Neural progenitor cell (in vitro differentiated cells): Measurements from ENCODE around the gene RBM14. TPM values are rescaled to one million over a fixed set of nuclear protein-coding genes. Genes with fewer than 3 reads are reported as not detected.
"Not testable (repeated sequence)": the region's sequence is repeated elsewhere in the genome, so short reads cannot be mapped to it uniquely, and the experiment has no call there.

Experiments used
- DNase-seq: peaks from one replicate; pipeline ENCODE4 v3.0.0-alpha.2; 2016; ENCODE audit warnings: low spot score
- H2AFZ ChIP-seq: fragments of 200-600 bp; sonication (generic); replicated peaks from 2 replicates; pipeline ENCODE4 v1.6.1; 2016; ENCODE audit warnings: antibody characterized with exemption
- H3F3A ChIP-seq: fragments of 200-600 bp; sonication (generic); 2 replicates; pipeline ENCODE4 v1.6.1; 2016; ENCODE audit warnings: antibody characterized with exemption, low read depth
- H3K27ac ChIP-seq: fragments of 200-600 bp; sonication (generic); 2 replicates; pipeline ENCODE4 v1.5.1; 2016; ENCODE audit warnings: mild to moderate bottlenecking
- H3K27me3 ChIP-seq: fragments of 200-600 bp; sonication (generic); 2 replicates; pipeline ENCODE4 v1.6.1; 2016; ENCODE audit warnings: mild to moderate bottlenecking, moderate library complexity
- H3K36me3 ChIP-seq: fragments of 200-600 bp; sonication (generic); 2 replicates; pipeline ENCODE4 v1.5.1; 2016
- H3K4me1 ChIP-seq: fragments of 200-600 bp; sonication (generic); 2 replicates; pipeline ENCODE4 v1.6.1; 2016; ENCODE audit warnings: mixed run types
- H3K4me2 ChIP-seq: fragments of 200-600 bp; sonication (generic); 2 replicates; pipeline ENCODE4 v1.6.1; 2016
- H3K4me3 ChIP-seq: fragments of 200-600 bp; sonication (generic); 2 replicates; pipeline ENCODE4 v1.5.1; 2016
- H3K79me2 ChIP-seq: fragments of 200-600 bp; sonication (generic); 2 replicates; pipeline ENCODE4 v1.6.1; 2016; ENCODE audit warnings: low read depth
- H3K9ac ChIP-seq: fragments of 200-600 bp; sonication (generic); 2 replicates; pipeline ENCODE4 v1.6.1; 2016
- H3K9me3 ChIP-seq: fragments of 200-600 bp; sonication (generic); 2 replicates; pipeline ENCODE4 v1.5.1; 2016; ENCODE audit warnings: low read depth
- H4K20me1 ChIP-seq: fragments of 200-600 bp; sonication (generic); 2 replicates; pipeline ENCODE4 v1.6.1; 2016; ENCODE audit warnings: low read depth
- H3K27ac Mint-ChIP-seq: 3 replicates; pipeline ENCODE4 v1.8.0; 2021; ENCODE audit warnings: mixed read lengths
- H3K27me3 Mint-ChIP-seq: 2 replicates; pipeline ENCODE4 v1.8.0; 2022; ENCODE audit warnings: low read depth, mild to moderate bottlenecking, inconsistent platforms, moderate library complexity, mixed read lengths; ENCODE audit not compliant: insufficient read depth
- H3K36me3 Mint-ChIP-seq: 3 replicates; pipeline ENCODE4 v1.8.0; 2021; ENCODE audit warnings: mixed read lengths
- H3K4me1 Mint-ChIP-seq: 3 replicates; pipeline ENCODE4 v1.8.0; 2021; ENCODE audit warnings: mixed read lengths
- H3K4me3 Mint-ChIP-seq: 3 replicates; pipeline ENCODE4 v1.8.0; 2021; ENCODE audit warnings: mild to moderate bottlenecking, moderate library complexity, mixed read lengths
- H3K9me3 Mint-ChIP-seq: 3 replicates; pipeline ENCODE4 v1.8.0; 2020; ENCODE audit warnings: mixed read lengths
- CTCF ChIP-seq: fragments of 200-600 bp; sonication (generic); IDR thresholded peaks from 2 replicates; pipeline ENCODE4 v1.5.1; 2017; ENCODE audit warnings: antibody characterized with exemption, mild to moderate bottlenecking
- EZH2 ChIP-seq: fragments of 200-600 bp; sonication (generic); IDR thresholded peaks from 2 replicates; pipeline ENCODE4 v1.6.1; 2017; ENCODE audit warnings: antibody characterized with exemption, mild to moderate bottlenecking, moderate library complexity
- EZH2phosphoT487 ChIP-seq: fragments of 200-600 bp; sonication (generic); IDR thresholded peaks from 2 replicates; pipeline ENCODE4 v1.6.1; 2017; ENCODE audit warnings: antibody characterized with exemption
- total RNA-seq: library from RNA; depleted of rRNA; stranded (reverse); fragments of >200 nt; gene quantifications from 2 replicates; pipeline ENCODE4 v1.2.3, GENCODE V29; 2015; ENCODE audit warnings: low replicate concordance

RBM14 gene
- total RNA-seq, 1 donor from 2014 or later: 38.2 TPM

GRCh38 chr11:66586136-66586535 lies 30.3 kb upstream of the RBM14 start:
- H3K27me3 Mint-ChIP-seq: peaks cover 3% of the 10 kb centered on the region
- H3K36me3 Mint-ChIP-seq: no peaks in the 10 kb centered on the region
- H3K9me3 Mint-ChIP-seq: peaks cover 39% of the 10 kb centered on the region
- H3K4me3 ChIP-seq: no peak overlapping the region
- H3K27ac Mint-ChIP-seq: no peak overlapping the region
- peaks cover 9% of the 10 kb centered on the region for H3F3A ChIP-seq
- no peak overlapping the region for H2AFZ ChIP-seq
- H3K9ac ChIP-seq: no peak overlapping the region
- H3K27me3 ChIP-seq: no peaks in the 10 kb centered on the region
- no peaks in the 10 kb centered on the region for H3K4me1 Mint-ChIP-seq
- H3K36me3 ChIP-seq: no peaks in the 10 kb centered on the region
- H3K27ac ChIP-seq: no peak overlapping the region
- no peaks in the 10 kb centered on the region for H3K79me2 ChIP-seq
- H3K4me1 ChIP-seq: peaks cover 11% of the 10 kb centered on the region
- no peak overlapping the region for H3K4me2 ChIP-seq
- H4K20me1 ChIP-seq: no peaks in the 10 kb centered on the region
- TF ChIP-seq EZH2 (no peak), EZH2phosphoT487 (no peak), CTCF (no peak)
- no peak overlapping the region for H3K4me3 Mint-ChIP-seq
- no peaks in the 10 kb centered on the region for H3K9me3 ChIP-seq
- DNase-seq: no peak

DNA sequence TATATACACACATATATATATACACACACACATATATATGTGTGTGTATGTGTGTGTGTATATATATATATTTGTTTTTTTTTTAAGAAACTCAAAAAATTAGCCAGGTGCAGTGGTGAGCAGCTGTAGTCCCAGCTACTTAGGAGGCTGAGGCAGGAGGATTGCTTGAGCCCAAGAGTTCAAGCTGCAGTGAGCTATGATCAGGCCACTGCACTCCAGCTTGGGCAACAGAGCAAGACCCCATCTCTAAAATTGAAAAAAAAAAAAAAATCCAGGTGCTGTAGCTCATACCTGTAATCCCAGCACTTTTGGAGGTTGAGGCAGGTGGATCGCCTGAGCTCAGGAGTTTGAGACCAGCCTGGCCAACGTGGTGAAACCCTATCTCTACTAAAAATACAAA lies 27.1 kb upstream of the RBM14 start:
- H3K4me3 ChIP-seq, H3K27ac ChIP-seq, H3K36me3 ChIP-seq, H3F3A ChIP-seq, H3K4me1 ChIP-seq, H3K9me3 ChIP-seq, DNase-seq, H4K20me1 ChIP-seq, H2AFZ ChIP-seq, H3K27me3 ChIP-seq, H3K36me3 Mint-ChIP-seq, H3K27ac Mint-ChIP-seq, H3K9ac ChIP-seq, H3K4me3 Mint-ChIP-seq, H3K4me2 ChIP-seq: not testable (repeated sequence)
- H3K4me1 Mint-ChIP-seq: peaks cover 11% of the 10 kb centered on the region
- H3K79me2 ChIP-seq: peaks cover 12% of the 10 kb centered on the region
- H3K9me3 Mint-ChIP-seq: peaks cover 43% of the 10 kb centered on the region
- peaks cover 12% of the 10 kb centered on the region for H3K27me3 Mint-ChIP-seq

GRCh38 chr11:66589996-66590675 lies 26.3 kb upstream of the RBM14 start:
- peaks cover 16% of the 10 kb centered on the region for H3K4me1 Mint-ChIP-seq
- peaks cover 40% of the 10 kb centered on the region for H3K9me3 Mint-ChIP-seq
- Histone ChIP-seq H2AFZ (no peak overlapping the region), H3K36me3 (no peaks in the 10 kb centered on the region), H3K9me3 (no peaks in the 10 kb centered on the region), H3K27ac (no peak overlapping the region), H3K79me2 (peaks cover 13% of the 10 kb centered on the region), H3F3A (peaks cover 10% of the 10 kb centered on the region), H3K27me3 (no peaks in the 10 kb centered on the region), H3K9ac (no peak overlapping the region), H3K4me2 (no peak overlapping the region), H4K20me1 (no peaks in the 10 kb centered on the region), H3K4me3 (no peak overlapping the region), H3K4me1 (peaks cover 6% of the 10 kb centered on the region)
- no peak overlapping the region for H3K27ac Mint-ChIP-seq
- H3K36me3 Mint-ChIP-seq: peaks cover 7% of the 10 kb centered on the region
- DNase-seq: no peak
- no peak overlapping the region for H3K4me3 Mint-ChIP-seq
- TF ChIP-seq EZH2phosphoT487 (no peak), CTCF (no peak), EZH2 (no peak)
- peaks cover 12% of the 10 kb centered on the region for H3K27me3 Mint-ChIP-seq

- Mint-ChIP-seq H3K27me3 (peaks cover 12% of the 10 kb centered on the region), H3K36me3 (peaks cover 8% of the 10 kb centered on the region), H3K9me3 (peaks cover 32% of the 10 kb centered on the region), H3K4me1 (peaks cover 18% of the 10 kb centered on the region), H3K27ac (no peak overlapping the region), H3K4me3 (no peak overlapping the region)
- Histone ChIP-seq H3K27ac (no peak overlapping the region), H3K36me3 (no peaks in the 10 kb centered on the region), H3K4me1 (peaks cover 6% of the 10 kb centered on the region), H2AFZ (no peak overlapping the region), H3K27me3 (no peaks in the 10 kb centered on the region), H4K20me1 (no peaks in the 10 kb centered on the region), H3K9me3 (no peaks in the 10 kb centered on the region), H3K79me2 (peaks cover 13% of the 10 kb centered on the region), H3K9ac (no peak overlapping the region), H3F3A (peaks cover 10% of the 10 kb centered on the region), H3K4me2 (no peak overlapping the region), H3K4me3 (no peak overlapping the region)
- no peak for DNase-seq
- TF ChIP-seq EZH2phosphoT487: no peak
- TF ChIP-seq CTCF: no peak
These were observed 25.3 kb upstream of the RBM14 start for GRCh38 chr11:66591175-66591574.
